ENCODE data around the gene TMEM97.

GRCh38 chr17:28345419-28346198, 26.6 kb downstream of the TMEM97 start:
- no peak for TF ChIP-seq CTCF (IDR thresholded peaks at IDR 0.05)
- no peak for TF ChIP-seq POLR2A (IDR thresholded peaks at IDR 0.05)
